GM18519 (cell line): ENCODE measurements around the gene GOLGA3.

Experiments used
- ATAC-seq: cut with Tn5 transposase; IDR thresholded peaks from one replicate; pipeline ENCODE4 v1.9.1; 2021; ENCODE audit warnings: mild to moderate bottlenecking, moderate library complexity; ENCODE audit not compliant: unreplicated experiment, low FRiP score

The GOLGA3 gene

DNA sequence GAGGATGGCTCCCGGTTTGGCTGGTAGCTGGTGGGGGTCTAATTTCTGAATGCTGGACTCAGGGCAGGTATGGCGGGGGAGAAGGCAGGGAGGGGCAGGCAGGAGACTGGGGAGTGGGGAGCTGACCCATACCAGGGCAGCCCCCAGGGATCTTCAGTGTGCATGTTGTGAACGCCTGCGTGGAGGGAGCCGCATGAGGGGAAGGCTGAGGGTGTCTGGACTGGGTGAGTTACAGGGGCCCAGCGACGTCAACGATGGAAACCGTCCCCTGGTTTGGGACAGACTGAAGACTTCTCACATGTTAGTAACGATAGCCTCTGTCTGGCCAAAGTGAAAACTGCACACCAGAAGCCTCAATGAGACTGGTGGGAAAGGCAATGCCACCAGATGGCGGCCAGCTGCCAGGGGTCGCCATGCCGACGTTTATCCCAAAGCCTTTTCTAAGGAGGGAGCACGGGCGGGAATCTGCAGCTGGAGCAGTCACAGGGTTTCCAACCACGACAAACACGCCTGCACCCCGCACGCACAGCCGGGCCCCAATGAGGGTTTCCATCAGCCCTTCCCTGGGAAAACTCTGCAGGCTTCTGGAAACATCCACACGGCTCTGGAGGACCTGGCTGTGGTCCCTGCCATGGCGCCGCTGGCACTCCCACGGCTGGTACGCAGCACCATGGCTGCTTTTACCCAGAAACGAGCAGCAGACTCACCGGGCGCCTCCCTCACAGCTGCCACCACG is 104.0 kb downstream of the GOLGA3 start:
- ATAC-seq: no peak

DNA sequence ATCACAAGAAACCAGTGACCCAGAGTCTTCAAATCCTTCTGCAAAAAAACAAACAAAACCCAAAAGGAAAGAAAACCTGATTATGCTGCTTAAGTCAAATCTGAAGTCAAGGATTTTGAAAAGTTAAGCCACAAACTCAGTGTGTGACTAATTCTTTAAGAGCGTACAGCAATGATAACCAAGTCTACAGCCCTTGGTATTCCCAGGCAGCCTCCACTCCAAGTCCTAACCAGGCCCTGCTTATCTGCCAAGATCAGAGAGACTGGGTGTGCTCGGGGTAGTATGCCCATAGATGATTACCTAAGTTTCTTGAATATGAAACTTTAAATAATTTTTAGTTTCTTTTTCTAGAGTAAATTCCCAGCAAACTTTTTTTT is 104.9 kb downstream of the GOLGA3 start:
- no peak for ATAC-seq

DNA sequence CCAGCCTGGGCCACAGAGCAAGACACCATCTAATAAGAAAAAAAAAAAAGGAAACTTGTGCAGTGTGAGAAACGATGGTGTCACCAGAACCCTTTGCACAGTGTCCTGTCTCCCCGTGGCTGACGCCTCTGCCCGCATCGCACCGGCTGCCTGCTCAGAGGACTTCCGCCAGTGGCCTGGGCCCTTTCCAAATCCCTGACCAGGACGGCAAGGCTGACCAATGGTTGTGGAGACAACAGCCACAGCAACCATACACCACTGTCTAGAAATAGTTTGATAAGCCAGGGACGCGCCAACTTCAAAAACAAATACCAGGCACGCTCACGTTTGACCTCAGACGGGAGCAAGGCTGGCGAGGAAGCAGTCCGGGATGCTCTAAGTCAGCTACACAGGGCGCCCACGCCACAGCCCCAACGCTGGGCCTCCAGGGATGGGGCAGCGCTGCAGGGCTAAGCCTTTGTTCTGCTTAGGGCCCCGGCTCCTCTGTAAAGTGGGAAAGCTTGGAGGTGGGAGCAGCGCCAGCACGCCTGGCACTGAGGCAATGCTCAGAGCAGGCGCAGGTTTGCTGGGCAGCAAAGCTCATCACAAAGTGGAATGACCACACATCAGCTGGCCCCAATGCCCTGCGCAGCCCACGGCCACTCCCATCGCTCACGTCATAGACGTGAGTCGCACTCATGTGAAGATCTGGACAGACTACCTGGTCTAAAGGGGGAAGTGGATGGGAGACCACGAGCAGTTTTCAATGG is 105.5 kb downstream of the GOLGA3 start:
- ATAC-seq: no peak

DNA sequence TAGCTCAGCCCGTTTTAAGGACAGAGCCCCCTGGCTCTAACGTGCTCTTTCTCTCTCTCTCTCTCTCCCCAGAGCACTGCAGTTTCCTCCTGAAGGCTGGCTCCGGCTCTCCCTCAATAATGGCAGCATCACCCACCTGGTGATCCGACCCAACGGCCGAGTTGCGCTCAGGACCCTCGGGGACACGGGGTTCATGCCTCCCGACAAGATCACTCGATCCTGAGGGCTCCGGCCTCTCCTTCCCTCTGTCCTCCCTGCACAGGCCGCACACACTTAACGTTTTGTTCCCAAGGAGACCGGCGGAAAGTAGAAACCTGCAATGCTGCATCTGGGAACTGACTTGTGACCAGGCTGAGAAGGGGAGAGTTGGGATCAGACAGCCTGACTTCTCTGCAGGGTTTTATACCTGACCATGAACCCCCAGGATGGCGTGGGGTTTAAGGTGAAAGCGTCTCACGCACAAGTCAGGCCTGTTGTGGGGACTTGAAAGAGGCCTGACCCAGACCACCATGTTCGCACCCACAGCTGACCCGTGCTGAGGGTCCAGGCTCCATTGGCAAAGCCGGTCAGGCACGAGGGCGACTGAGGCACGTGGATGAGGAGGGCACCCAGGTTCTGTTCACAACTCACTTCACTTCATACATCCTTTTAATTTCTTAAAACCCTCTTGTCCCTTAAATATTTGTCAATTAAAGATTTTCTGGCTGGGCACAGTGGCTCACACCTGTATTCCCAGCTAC is 107.9 kb downstream of the GOLGA3 start:
- ATAC-seq: no peak

DNA sequence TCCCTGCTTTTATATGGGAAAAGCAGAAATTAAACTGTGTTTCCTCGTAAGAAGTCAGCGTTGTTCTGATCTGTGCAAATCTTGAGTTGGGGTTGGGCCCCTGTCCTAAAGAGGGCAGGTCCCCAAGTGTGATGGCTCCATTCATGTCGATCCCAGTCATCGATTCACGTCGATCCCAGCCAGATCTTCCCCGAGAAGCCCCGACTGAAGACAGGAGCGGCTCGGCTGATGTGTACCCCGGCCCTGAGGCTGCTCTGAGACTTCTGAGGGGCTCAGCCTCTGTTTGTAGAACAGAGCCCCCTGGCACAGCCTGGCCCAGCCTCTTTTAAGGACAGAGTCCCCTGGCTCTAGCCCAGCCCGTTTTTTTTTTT is 108.7 kb downstream of the GOLGA3 start:
- no peak for ATAC-seq

DNA sequence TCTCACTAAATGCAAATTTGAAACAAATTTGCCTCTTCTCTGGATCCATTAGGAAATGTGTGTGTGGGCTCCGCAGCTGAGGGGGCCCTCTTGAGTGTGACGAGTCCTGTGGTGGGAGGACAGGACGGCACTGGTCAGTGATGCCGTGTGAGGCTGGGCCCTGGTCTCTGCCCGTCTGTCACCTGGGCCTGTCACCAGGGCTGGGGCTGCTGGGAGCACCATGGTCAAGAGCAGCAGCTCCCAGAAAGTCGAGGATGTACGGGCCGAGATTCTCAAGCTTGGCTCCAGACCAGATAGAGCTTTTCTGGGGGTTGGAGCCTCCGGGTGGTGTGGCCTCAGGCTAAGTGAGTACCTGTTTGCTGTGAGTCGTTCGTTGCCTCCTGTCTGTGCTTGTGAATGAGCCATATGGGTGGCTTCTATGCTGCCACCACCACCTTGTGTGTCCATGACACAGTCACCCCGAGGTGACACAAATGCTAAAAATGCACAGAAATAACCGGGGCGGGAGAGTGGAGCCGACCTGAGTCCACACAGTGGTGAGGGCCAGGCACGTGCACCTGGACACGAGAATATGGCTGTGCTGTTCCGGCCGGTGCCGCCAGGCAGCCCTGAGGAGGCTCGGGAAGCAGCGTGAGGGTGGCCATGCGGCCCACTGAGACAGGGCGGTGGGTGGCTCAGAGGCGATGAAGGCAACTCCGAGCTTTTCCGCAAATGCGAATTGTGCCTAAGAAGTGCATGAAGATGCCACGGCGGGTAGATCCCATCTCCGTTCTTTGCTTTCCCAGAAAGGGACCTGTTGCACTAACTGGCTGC is 109.3 kb downstream of the GOLGA3 start:
- ATAC-seq: no peak
